GM21528 (cell line): ENCODE measurements around the gene MED15.

ENCODE experiments used
- ATAC-seq: cut with Tn5 transposase; IDR thresholded peaks from one replicate; pipeline ENCODE4 v1.9.1; 2021; ENCODE audit warnings: mild to moderate bottlenecking, moderate library complexity; ENCODE audit not compliant: unreplicated experiment, low FRiP score

Gene MED15

DNA sequence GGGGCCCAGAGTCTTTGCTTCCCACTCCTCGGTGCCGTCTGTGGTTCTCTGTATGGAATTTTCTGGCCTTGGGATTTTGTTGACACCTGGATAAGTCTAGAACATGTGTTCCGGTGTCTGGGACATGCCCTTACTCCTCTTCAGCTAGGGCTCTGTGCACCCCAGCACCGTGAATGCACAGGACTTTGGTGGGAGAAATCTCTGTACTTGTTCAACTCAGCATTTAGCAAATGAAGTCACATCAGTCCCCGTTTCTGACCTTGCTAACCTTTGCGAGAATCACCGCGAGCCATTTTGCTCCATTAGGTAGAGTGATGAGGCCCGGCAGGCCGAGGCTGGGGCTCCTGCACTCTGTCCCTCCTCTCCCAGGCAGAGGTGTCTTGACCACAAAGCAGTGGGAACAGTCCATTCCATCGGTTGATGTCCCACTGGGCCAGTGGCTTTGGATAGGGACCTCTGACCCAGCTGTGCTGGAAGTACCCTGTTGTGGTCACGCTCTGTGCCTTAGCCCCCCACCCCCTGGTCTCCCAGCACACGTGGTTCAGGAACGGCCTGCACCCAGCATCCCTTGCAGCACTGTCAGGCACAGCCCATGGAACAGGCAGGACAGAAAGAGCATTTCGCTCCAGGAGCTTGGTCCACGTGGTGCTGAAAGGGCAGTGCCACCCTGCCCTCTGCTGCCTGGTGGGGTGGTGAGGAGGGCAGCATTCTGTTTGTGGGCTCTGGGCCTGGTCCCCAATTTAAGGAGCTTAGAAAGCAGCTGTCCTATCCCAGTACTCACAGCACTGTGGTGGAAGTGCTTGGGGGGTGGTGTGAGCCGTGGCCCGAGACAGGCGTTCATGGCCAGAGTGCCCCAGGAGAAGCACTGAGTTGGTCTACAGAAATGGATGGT lies 73.4 kb downstream of the MED15 start:
- ATAC-seq = no peak

DNA sequence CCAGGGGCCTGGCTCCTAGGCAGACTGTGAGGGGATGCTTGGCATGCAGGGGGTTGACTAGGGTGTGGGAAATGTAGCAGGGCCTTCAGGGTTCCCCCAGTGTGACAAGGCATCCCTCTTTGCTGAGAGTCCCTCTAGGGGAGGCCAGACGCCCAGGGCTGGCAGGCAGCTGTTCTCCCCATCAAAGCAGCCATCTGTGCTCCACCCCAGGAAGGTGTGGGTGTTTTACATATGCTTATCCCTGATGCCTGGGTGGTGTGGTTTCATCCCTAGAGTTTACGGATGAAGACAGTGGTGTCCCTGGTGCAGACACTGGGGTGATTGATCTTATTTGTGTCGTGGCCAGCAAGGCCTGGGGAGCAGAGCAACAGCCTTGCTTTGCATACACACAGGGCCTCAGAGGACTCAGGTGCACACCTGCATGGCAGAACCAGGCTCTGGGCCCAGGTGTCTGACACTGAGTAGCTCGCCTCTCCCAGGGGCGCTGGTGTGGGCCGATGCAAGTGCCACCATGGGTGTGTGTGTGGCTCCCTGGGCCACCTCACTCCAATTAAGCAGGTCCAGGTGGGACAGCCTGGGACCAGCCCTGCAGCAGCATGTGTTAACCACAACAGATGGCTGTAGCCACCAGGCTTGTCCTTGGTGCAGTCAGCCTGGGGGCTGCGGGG lies 74.2 kb downstream of the MED15 start:
- no peak for ATAC-seq

DNA sequence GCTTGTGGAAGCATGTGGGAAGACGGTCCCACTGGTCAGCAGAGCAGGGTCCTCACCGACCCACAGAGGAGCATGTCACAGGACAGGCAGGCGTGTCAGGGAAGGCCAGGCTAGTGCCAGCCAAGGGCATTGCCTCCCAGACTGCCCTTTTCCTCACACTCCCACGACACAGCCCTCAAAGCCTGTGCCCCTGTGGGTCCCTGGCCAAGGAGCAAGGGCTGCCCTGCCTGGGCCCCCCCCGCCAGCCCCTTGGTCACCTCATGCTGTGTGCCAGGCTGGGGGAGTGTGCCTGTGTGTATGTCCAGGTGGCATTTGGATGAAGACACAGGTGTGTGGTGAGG lies 74.7 kb downstream of the MED15 start:
- no peak for ATAC-seq

DNA sequence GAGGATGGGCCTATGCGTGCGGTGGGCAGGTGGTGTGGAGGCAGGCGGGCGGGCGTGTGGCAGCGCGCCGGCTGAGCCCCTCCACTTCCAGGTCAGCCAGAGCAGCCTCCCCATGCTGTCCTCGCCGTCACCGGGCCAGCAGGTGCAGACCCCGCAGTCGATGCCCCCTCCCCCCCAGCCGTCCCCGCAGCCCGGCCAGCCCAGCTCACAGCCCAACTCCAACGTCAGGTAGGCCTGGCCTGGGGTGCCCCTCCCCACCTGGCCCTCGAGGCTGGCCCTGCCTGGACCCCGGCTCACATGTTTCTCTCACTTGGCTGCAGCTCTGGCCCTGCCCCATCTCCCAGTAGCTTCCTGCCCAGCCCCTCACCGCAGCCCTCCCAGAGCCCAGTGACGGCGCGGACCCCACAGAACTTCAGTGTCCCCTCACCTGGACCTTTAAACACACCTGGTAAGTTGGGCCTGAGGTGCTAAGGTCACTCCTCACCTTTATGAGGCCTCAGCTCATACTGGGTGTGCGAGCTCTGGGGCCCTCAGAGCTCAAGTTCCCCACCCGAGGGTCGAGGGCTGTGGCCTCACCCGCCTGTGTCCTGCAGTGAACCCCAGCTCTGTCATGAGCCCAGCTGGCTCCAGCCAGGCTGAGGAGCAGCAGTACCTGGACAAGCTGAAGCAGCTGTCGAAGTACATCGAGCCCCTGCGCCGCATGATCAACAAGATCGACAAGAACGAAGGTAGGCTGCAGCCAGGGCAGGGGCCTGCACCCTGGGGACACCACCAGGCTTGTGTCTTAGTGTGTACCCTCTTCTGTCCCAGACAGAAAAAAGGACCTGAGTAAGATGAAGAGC lies 75.3 kb downstream of the MED15 start:
- no peak for ATAC-seq

DNA sequence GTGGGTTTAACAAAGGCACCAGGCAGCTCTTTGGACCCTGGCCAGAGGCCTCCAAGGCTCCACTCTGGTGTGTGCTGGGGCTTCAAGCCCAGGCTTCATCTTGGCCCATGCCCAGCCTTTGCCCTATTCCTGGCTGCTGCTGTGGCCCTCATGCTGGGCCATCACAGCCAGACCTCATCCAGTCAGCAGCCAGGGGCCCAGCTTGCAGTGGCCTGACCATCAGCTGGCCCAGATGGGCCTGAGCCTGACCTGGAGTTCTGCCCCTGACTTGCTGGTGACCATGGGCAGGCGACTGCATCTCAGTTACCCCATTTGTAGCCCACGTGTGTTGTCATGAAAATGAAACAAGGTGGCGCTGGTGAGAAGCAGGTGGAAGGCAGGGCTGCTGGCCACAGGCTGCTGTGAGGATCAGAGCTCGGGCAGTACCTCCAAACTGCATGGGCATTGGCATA lies 76.1 kb downstream of the MED15 start:
- ATAC-seq = no peak

DNA sequence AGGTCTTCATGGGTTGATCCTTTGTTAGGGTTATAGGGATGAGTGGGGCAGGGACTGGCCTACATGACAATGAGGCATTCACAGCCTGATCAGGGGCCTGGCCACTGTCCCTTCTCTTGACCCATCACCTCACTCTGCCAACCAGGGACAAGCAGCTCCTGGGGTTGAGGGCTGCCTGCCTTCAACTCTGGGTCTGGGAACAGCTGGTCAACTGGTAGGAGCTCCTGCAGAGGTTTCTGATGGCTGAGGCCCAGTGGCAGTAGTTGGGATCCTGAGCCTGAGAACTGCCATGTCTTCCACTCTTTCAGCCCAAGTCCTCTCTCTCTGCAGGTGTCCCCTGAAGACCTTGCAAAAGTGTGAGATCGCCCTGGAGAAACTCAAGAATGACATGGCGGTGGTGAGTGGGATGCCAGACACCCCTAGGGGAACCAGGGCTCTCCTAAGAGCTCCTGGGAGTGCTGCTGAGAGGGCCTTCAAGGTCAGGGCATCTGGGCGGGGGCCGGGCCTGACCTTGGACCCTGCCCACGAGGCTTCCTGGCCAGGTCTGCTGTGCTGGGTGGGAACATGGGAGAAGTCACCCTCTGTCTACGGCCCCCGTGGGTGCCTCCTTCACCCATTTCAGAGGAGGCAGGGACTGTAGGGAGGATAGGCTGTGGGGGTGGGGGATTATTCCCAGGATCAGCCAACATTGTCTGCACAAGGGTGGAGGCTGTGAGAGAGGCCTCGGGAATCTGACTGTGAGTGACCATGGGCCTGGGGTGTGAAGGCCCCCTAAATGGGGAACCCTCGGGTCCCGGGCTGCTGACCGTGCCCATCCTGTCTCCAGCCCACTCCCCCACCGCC lies 76.8 kb downstream of the MED15 start:
- ATAC-seq = no peak

DNA sequence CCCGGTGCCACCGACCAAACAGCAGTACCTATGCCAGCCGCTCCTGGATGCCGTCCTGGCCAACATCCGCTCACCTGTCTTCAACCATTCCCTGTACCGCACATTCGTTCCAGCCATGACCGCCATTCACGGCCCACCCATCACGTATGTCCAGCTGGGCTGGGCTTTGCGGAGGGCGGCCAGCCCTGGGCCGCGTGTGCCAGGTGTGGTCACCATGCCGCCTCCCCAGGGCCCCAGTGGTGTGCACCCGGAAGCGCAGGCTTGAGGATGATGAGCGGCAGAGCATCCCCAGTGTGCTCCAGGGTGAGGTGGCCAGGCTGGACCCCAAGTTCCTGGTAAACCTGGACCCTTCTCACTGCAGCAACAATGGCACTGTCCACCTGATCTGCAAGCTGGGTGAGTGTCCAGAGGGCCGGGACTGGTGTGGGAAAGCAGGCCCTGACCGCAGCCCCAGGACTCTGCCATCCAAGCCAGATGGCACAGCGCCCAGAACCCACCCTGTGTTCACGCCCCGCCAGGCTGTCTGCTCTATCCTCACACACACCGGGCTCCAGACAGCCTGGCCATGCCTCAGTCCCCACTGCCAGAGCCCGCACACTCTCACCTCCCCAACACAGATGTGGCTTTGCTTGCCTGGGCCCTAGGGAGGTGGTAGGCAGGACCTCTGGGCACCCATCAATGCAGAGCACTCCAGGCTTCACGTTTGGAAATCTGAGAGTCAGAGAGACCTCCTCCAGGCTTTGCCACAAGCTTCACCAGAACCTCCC lies 77.6 kb downstream of the MED15 start:
- ATAC-seq = no peak

DNA sequence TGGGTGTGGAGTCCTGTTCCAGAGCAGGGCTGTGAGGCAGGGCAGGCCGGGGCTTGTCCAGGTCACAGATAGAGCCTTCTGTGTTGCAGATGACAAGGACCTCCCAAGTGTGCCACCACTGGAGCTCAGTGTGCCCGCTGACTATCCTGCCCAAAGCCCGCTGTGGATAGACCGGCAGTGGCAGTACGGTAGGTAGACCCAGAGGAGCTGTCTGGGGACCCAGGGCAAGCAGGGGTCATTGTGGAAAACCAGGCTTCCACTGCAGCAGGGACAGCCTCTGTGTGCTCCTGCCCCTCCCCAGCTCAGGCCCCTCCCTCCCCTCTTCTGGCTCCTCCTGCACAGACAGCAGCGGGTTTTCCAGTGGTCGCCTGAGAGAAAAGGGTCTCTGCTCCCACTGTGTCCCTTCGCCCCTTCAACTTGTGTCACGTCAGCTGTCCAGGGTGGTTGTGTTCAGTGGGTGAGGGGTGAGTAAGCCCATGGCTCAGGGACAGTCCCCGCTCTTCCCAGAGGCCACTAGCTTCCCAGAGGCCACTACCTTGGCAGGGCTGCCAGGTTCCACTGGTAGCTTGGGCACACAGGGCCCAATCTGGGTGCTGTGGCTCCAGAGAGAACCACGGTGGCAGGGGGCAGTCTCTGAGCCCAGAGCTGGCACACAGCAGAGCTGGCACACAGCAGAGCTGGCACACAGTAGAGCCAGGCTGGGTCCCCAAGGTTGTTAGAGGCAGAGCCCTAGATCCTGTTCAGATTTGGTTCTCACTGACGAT lies 78.4 kb downstream of the MED15 start:
- no peak for ATAC-seq

DNA sequence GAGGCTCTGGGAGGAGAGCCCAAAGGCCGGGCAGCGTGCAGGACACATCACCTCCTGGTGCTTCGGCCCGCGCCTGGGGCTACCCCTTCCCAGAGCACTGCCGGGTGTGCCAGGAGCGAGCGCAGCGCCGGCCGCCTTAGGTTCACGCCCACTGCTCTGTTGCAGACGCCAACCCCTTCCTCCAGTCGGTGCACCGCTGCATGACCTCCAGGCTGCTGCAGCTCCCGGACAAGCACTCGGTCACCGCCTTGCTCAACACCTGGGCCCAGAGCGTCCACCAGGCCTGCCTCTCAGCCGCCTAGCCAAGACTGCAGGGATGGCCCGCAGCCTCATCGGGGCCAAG lies 79.0 kb downstream of the MED15 start:
- ATAC-seq = no peak

DNA sequence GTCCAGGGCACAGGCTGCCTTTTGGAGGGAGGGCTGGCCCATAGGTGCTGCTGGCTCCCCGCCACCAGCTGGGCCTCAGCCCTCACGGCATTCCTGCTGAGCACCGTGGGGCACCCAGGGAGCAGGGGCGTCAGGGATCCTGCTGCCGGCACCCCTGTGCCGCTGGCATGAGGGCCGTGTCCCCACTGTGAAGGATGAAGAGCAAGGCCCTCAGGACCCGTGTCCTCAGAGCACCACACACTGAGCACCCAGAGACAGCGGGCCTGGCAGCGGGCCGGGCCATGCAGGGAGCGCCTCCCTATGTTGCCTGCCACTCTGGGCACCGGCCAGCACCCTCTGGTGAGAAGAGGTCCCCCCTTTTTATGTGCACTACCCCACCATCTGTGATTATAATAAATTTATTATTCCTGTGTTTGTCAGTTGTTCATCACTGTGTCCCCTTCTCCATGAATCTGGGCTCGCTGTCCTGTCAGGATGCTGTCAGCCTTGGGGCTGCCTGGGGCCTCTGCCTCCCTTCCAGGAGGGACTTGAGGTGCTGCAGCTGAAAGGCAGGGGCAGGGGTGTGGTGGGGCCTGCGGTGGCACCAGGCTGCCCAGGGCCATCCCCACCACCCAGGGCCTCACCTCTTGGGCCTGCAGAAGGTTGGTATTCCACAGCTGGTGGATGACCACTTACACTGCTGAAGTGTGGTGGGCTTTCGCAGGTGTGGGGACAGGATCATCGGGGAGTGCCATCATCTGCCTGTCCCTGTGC lies 80.0 kb downstream of the MED15 start:
- no peak for ATAC-seq

DNA sequence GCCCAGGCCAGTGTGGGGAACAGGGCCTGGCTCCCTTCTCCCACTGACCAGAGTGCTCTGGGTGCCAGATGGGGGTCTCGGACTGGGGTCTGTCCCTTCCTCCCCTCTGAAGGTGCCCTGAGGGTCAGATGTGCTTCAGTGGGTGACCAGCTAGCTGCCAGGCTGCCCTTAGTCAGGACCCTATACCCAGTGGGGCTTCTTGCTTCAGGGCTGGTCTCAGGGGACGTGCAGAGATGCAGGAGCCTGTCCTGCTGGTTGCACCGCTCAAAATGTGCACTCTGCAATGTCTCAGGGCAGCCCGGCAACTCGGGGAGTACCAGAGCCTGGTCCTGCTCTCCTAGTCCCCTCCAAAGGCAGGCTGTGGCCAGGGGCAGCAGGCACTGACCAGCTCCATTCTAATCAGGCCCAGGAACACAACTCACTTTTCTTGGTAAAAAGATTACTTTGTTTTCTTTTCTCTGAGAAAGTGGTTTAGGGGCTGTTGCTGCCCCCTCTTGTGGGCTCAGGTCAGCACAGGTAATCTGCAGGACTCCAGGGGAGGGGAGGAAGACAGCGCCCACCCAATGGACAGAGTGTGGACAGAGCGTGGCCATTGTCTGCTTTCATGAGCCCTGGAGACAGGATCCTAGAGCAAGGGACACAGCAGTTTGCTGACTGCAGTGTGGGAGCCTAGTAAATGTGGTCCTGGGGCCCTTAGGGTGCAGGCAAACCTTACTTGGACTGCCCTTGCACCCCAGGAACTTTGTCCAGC lies 80.9 kb downstream of the MED15 start:
- ATAC-seq = no peak

DNA sequence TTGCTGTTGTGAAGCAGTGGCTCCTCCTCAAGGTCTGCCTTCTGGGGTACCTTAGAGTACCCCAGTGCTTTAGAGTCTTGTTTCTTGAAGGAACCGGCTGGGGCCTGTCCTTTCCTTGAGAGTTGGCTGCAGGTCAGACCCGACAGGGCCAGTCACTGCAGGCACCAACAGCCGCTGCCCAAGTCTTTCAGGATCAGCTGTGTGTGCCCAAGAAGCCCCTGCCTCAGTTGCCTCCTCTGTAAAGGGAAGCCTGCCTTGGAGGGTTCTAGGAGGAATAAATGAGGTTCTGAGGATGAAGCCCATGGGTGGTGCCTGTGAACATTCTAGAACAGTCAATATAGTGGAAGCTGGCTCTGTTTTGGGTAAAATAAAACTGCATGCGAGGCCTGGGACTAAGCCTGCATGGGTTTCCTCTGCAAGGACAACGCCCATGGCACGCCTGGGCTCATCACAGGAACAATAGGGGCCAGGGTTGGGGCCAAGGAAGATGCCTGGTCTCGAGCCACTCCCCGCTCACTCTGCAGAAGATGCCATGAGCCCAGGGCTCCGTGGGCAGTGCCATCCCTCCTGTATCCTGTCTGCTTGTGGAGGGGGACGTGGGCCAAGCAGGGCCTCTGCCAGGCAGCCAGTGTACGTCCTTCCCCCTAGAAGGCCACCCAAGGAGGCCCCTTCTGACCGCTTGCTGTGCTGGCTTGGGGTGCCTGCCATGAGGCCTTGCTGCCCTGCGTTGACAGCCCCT lies 81.6 kb downstream of the MED15 start:
- no peak for ATAC-seq

DNA sequence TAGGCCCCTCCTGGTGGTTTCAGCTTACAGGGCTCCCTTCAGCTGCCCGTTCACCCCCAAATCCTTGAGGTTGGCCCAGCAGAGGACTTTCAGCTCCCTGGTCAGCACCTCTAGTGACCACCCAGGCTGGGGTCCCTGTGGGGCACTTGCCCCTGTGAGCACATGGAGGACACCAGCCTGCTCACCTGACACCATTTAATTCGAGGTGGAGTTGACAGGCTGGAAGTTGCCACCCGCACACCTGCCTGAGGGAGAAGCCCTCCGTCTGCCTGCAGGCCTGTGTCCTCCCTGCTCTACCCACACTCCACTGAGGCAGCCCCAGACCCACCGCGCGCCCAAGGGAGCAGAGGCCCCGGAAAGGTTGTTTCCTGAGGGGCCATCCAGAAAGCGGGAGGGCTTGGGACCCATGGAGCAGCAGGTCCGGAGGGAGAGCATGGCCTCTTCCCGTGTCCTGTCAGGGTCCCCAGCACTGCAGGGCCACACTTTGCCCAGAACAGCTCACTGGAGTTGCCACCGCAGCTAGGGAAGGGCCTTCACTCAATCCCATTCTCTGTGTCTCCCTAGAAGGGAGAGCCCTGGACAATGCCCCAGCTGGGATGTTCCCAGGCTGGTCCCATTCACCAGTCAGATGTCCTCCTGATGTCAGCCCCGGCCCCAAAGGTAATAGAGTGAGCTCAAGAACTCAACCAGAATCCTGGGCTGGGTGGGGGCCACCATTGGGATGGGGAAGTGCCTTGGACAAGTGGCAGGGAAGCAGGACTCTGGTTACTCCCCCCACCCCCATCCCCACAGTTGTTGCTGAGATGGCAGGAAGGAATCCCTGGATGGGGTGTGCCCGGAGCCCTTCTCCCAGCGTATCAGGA lies 82.4 kb downstream of the MED15 start:
- no peak for ATAC-seq

DNA sequence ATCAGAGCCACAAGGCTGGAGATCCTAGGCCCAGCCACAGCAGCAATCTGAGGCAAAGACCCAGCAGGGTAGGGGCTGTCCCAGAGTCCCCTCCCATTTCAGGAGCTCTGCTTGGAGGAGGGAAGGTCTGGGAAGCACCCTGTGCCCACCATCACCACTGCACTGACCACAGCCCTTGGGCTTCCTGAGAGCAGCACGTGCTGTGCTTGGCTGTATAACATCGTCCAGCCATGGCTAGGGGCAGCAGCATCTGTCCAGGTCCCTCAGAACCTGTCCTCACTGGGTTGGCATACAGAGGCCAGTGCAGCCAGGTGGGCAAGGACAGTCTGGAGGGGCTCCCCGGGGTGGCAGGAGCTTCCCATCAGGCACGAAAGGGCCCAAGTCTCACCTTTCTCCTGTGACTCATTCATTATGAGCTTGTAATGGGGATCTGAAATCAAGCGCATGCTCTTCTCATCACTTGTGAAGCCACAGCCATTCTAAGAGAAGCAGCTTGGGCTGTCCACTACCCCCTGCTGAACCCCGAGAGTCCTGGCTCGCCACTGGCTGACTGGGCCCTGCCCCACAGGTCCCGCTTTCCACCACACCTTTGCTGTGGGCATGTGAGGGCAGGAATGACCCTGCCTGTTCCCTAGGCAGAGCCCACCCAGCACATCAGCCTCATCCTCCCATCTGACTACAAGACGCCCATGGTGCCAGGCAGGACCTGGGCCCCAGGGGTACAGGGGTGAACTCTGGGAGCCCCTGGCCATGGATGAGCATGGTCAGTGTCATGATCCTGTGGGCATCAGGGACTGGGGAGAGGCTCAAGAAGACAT lies 83.3 kb downstream of the MED15 start:
- ATAC-seq = no peak

DNA sequence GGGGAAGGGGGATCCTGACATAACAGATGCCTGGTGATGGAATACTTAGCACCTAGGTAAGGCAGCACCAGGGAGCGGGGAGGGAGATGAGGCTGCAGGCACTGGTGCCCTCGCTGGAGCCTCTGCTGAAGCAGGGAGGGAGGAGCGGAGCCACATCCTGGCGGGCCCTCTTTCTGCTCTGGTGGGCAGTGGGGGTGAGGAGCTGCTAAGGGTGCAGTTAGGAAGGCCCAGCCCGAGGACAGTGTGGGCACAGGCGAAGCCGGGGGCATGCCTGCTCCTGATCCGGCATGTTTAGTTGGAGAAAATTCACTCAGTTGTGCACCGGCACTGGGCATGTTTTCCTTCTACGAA lies 83.9 kb downstream of the MED15 start:
- no peak for ATAC-seq
